SKM-1 treated with dmso at 0.1 percent for 144 hours (cell line): ENCODE measurements around the gene ARHGEF28.

Experiments
- DNase-seq: peaks from one replicate; lab custom pipeline; 2025; ENCODE audit not compliant: unreplicated experiment; lab: John Stamatoyannopoulos, UW

ARHGEF28 gene, protein sequence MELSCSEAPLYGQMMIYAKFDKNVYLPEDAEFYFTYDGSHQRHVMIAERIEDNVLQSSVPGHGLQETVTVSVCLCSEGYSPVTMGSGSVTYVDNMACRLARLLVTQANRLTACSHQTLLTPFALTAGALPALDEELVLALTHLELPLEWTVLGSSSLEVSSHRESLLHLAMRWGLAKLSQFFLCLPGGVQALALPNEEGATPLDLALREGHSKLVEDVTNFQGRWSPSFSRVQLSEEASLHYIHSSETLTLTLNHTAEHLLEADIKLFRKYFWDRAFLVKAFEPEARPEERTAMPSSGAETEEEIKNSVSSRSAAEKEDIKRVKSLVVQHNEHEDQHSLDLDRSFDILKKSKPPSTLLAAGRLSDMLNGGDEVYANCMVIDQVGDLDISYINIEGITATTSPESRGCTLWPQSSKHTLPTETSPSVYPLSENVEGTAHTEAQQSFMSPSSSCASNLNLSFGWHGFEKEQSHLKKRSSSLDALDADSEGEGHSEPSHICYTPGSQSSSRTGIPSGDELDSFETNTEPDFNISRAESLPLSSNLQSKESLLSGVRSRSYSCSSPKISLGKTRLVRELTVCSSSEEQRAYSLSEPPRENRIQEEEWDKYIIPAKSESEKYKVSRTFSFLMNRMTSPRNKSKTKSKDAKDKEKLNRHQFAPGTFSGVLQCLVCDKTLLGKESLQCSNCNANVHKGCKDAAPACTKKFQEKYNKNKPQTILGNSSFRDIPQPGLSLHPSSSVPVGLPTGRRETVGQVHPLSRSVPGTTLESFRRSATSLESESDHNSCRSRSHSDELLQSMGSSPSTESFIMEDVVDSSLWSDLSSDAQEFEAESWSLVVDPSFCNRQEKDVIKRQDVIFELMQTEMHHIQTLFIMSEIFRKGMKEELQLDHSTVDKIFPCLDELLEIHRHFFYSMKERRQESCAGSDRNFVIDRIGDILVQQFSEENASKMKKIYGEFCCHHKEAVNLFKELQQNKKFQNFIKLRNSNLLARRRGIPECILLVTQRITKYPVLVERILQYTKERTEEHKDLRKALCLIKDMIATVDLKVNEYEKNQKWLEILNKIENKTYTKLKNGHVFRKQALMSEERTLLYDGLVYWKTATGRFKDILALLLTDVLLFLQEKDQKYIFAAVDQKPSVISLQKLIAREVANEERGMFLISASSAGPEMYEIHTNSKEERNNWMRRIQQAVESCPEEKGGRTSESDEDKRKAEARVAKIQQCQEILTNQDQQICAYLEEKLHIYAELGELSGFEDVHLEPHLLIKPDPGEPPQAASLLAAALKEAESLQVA (N-terminal part only)

GRCh38 chr5:73625944-73626811 is at the start of gene ARHGEF28:
Gene ARHGEF28, plus strand, starts transcription at chr5:73626196. Its CDS starts 58,656 bp downstream, at chr5:73684852.
- DNase-seq = no peak

GRCh38 chr5:73582285-73583145 is 43.5 kb upstream of the ARHGEF28 start:
- DNase-seq = no peak

GRCh38 chr5:73587923-73588322 is 38.1 kb upstream of the ARHGEF28 start:
- no peak for DNase-seq

- DNase-seq = peak; percentile 62
Observed at GRCh38 chr5:73591102-73591695, 34.8 kb upstream of the ARHGEF28 start.

- no peak for DNase-seq
Observed at GRCh38 chr5:73591698-73592501, 34.1 kb upstream of the ARHGEF28 start.

DNA sequence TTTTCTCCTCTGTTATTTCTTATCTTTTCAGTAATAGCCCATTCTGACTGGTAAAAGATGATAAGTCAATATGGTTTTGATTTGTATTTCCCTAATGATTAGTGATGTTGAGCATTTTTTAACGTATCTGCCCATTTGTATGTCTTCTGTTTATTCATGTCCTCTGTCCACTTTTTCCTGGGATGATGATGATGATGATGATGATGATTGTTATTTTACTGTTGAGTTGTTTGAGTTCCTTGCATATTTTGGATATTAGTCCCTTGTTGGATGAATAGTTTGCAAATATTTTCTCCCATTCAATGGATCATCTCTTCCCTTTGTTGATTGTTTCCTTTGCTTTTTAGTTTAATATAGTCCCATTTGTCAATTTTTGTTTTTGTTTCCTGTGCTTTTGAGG is 33.4 kb upstream of the ARHGEF28 start:
- no peak for DNase-seq

DNA sequence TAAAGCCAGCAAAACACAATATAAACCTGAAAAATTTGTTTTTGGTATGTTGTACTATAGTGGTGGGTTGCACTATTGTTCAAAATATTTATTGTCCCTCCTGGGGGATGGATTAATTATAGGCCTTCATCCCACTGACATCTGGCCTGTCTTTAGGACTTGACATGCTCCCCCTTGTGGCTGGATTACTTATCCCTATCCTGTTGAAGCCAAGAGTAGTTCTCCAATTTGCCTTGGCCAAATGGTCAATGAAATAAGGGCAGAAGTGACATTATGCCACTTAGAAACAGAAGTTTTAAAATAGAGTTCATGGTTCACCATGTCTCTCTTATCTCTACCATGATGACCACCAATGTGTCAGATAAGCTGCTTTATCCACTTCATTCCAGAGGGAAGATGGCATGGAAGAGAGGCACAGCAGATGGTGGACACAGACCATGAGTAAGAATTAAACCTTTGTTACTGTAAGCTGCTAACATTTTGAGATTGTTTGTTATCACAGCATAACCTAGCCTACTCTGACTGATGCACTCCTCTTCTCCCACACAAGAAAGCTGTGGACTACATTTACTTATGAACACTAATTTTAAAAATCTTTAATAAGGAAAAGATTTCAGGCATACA is 29.2 kb upstream of the ARHGEF28 start:
- peak; percentile 31 for DNase-seq

DNA sequence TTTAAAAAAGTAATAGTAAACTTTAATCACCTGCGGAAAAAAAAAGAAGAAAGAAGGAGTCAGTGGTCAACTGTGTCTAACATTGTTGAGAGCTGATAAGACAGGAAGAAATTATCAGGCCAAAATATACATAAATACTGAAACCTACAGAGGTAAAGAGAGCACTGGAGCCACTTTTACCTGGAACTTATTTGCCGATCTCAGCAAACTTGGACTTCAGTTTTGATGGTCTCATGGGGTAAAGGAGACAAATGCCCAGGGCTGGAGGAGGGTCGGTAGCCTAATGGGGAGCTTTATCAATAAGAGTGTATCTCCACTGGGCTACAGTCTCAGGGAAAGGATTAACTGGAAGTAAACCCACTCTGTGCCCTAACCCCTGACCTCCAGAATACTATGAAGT is 26.6 kb upstream of the ARHGEF28 start:
- DNase-seq = no peak

DNA sequence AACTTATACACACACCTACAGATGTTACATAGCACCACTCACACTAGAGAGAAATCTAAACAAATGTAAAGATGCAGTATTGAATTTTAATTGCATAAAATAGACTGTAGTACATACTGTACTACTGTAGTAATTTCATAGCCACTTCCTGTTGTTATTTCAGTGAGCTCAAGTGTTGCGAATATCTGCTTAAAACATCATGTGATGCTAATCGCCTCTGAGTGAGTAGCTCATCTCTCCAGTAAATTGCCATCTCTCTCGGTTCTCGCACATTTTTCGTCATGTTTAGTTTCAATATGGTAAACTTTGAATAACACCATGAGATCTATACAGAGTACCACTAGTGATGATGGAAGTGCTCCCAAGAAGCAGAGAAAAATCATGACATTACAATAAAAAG is 22.0 kb upstream of the ARHGEF28 start:
- no peak for DNase-seq

DNA sequence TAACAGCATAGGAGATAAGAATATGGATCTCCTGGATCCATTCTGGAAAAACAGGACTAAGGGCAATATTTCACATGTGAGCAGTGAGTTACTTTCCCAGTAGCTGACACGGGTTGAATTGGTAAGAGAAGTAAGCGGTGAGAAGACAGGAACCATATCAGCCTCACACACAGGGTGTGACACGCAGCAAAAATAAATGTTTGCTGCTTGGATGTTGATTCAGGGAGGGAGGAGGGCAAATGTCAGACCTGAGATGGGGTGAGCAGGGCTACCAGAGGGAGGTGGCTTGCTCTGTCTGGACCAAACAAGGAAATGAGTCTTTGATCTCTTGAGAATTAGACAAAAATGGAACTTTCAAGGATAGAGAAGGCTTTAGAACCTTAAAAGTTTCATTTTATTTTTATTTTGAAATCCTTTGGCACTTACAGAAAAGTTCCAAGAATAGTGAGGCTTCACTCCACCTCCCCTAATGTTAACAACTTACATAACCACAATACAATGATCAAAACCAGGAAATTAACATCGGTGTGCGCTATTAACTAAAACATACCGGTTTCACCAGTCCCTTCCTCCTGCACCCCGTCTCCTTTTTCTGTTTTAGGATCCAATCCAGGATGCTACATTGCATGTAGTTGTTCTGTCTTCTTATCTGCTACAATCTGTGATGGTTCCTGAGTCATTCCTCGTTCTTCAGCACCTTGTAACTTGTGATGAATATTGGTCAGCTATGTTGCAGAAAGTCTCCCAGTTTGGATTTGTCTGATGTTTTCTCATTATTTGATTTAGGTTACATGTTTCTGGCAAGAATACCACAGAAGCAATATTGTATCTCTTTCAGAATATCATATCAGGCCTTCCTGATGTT is 20.5 kb upstream of the ARHGEF28 start:
- no peak for DNase-seq

GRCh38 chr5:73606206-73606753 is 19.7 kb upstream of the ARHGEF28 start:
- DNase-seq = no peak

GRCh38 chr5:73607228-73607627 is 18.8 kb upstream of the ARHGEF28 start:
- no peak for DNase-seq

GRCh38 chr5:73612799-73613198 is 13.2 kb upstream of the ARHGEF28 start:
- DNase-seq = no peak

- no peak for DNase-seq
Observed at GRCh38 chr5:73615085-73615484, 10.9 kb upstream of the ARHGEF28 start.

DNA sequence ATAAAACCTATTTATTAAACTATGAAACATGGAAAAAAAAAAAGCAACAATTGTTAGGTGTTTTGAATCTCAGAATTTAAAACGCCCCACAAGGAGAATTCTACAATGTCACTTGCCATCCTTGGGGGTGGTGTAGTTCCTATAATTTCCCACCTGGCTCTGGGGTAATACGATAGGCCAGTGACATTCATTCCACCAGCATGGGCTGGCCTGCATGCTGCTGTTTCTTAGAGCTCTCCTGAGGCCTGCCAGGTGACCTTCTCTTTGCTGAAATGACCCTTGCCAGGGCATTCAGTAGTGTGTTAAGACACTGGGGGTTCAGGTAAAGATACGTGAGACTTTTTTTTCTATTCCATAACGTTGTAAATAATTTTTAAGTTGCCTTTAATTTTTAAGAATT is 10.0 kb upstream of the ARHGEF28 start:
- no peak for DNase-seq

DNA sequence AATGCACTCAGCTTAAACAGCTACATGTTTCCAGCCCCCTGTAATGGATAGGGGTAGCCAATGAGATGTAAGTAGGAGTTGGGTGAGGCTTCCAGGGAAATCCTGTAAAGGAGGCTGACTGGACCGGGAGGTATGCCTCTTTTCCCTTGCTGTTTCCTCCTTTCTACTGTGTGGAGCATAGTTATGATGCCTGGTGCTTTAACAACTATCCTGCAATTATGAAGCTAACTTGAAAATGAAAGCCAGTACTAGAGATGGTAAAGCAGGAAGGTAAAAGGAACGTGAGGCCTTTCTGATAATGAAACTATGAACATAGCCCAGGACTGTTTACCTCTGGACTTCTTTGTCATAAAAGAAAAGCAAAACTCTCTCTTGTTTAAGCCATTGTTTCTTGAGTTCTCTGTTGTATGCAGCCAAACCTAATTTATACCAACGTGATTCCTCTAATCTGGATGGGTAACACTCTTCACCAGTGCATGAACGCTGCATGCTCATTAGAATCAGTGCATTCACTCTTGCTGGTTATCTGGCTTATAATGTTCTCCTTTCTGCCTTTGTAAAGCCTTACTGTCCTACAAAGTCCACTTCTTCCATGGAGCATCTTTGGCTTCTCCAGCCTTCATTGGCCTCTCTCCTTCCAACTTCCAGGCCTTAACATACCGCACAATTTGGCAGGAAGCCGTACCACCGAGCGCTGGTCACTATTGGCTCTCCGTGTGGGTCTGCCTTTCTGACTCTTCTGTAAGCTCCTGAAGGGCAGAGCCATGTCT is 8.3 kb upstream of the ARHGEF28 start:
- DNase-seq = no peak
